Stimulated activated CD8-positive, alpha-beta memory T cell treated with anti-CD3 and anti-CD28 coated beads, Interleukin-15, amount 100 ng/mL, for 1 hour (primary cell): ENCODE results near the gene LGALS12.
"Not testable (repeated sequence)": the region's sequence is repeated elsewhere in the genome, so short reads cannot be mapped to it uniquely, and the experiment has no call there.

Source experiments
- DNase-seq: peaks from one replicate; pipeline ENCODE4 v3.0.0-alpha.2; 2020; ENCODE audit warnings: low read depth

Gene LGALS12

GRCh38 chr11:63504933-63505586, 824 bp upstream of the LGALS12 start:
- DNase-seq, result no peak

- DNase-seq, result no peak
Measured at GRCh38 chr11:63506876-63507275, 992 bp downstream of the LGALS12 start.

- DNase-seq, result no peak
Measured at GRCh38 chr11:63507511-63507910, 1.6 kb downstream of the LGALS12 start.

GRCh38 chr11:63508009-63508408, 2.1 kb downstream of the LGALS12 start:
- DNase-seq, result no peak

GRCh38 chr11:63508745-63509144, 2.9 kb downstream of the LGALS12 start:
- DNase-seq, result no peak

- no peak for DNase-seq
Measured at GRCh38 chr11:63510360-63511047, 4.6 kb downstream of the LGALS12 start.

GRCh38 chr11:63511048-63511748, 5.3 kb downstream of the LGALS12 start:
- no peak for DNase-seq

- DNase-seq, result no peak
Measured at GRCh38 chr11:63512816-63513215, 6.9 kb downstream of the LGALS12 start.

- DNase-seq, result no peak
Measured at GRCh38 chr11:63516109-63516508, 10.2 kb downstream of the LGALS12 start.

- no peak for DNase-seq
Measured at GRCh38 chr11:63517156-63517555, 11.3 kb downstream of the LGALS12 start.

- DNase-seq, result no peak
Measured at GRCh38 chr11:63518548-63518947, 12.7 kb downstream of the LGALS12 start.

- DNase-seq, result no peak
Measured at GRCh38 chr11:63520606-63521170, 14.8 kb downstream of the LGALS12 start.

- DNase-seq, result no peak
Measured at GRCh38 chr11:63521896-63522295, 16.0 kb downstream of the LGALS12 start.

GRCh38 chr11:63523151-63523550, 17.3 kb downstream of the LGALS12 start:
- DNase-seq, result no peak

- DNase-seq, result no peak
Measured at GRCh38 chr11:63527667-63528066, 21.8 kb downstream of the LGALS12 start.

- DNase-seq, result not testable (repeated sequence)
Measured at GRCh38 chr11:63528156-63528555, 22.3 kb downstream of the LGALS12 start.

- not testable (repeated sequence) for DNase-seq
Measured at GRCh38 chr11:63528729-63529278, 22.9 kb downstream of the LGALS12 start.

GRCh38 chr11:63529373-63529772, 23.5 kb downstream of the LGALS12 start:
- DNase-seq, result not testable (repeated sequence)

GRCh38 chr11:63530021-63530420, 24.1 kb downstream of the LGALS12 start:
- DNase-seq, result no peak

GRCh38 chr11:63531074-63531792, 25.3 kb downstream of the LGALS12 start:
- not testable (repeated sequence) for DNase-seq

- no peak for DNase-seq
Measured at GRCh38 chr11:63532117-63532516, 26.2 kb downstream of the LGALS12 start.
